Osteoblast (primary cell): ENCODE measurements around the gene MACROD2. TPM values are rescaled to one million over a fixed set of nuclear protein-coding genes. Genes with fewer than 3 reads are reported as not detected.

Source experiments
- DNase-seq: peaks from one replicate; pipeline ENCODE4 v3.0.0; 2011; ENCODE audit warnings: low spot score, mixed read lengths; ENCODE audit not compliant: insufficient read length; ENCODE audit errors: missing footprints
- H2AFZ ChIP-seq: 2 replicates; pipeline ENCODE4 v1.6.0; 2011; ENCODE audit warnings: mild to moderate bottlenecking, low read length
- H3K27ac ChIP-seq: 2 replicates; pipeline ENCODE4 v1.5.1; 2011; ENCODE audit warnings: mild to moderate bottlenecking, low read depth, low read length, moderate library complexity
- H3K27me3 ChIP-seq: 2 replicates; pipeline ENCODE4 v1.6.0; 2012; ENCODE audit warnings: mild to moderate bottlenecking, control low read depth, inconsistent platforms, low read length, moderate library complexity; ENCODE audit not compliant: insufficient read depth
- H3K36me3 ChIP-seq: 2 replicates; pipeline ENCODE4 v1.5.1; 2011; ENCODE audit warnings: mild to moderate bottlenecking, low read length, control low read depth, moderate library complexity; ENCODE audit not compliant: insufficient read depth
- H3K4me1 ChIP-seq: 2 replicates; pipeline ENCODE4 v1.5.1; 2011; ENCODE audit warnings: mild to moderate bottlenecking, low read length, control low read depth, moderate library complexity; ENCODE audit not compliant: insufficient read depth
- H3K4me2 ChIP-seq: 2 replicates; pipeline ENCODE4 v1.6.0; 2011; ENCODE audit warnings: mild to moderate bottlenecking, low read length; ENCODE audit not compliant: insufficient read depth
- H3K4me3 ChIP-seq: fragments of 200-600 bp; sonication (generic); 3 replicates; pipeline ENCODE4 v1.5.1; 2012; ENCODE audit warnings: mild to moderate bottlenecking, low read length, inconsistent platforms; ENCODE audit not compliant: insufficient read depth
- H3K79me2 ChIP-seq: 2 replicates; pipeline ENCODE4 v1.6.0; 2012; ENCODE audit warnings: mild to moderate bottlenecking, low read length, control low read depth, inconsistent platforms; ENCODE audit not compliant: insufficient read depth
- H3K9me3 ChIP-seq: 2 replicates; pipeline ENCODE4 v1.5.1; 2011; ENCODE audit warnings: low read depth, low read length, control low read depth
- H4K20me1 ChIP-seq: 2 replicates; pipeline ENCODE4 v1.6.0; 2012; ENCODE audit warnings: mild to moderate bottlenecking, low read length, control low read depth; ENCODE audit not compliant: insufficient read depth
- total RNA-seq: library from RNA; depleted of rRNA; stranded (reverse); fragments of >200 nt; gene quantifications from 2 replicates; pipeline ENCODE4 v1.2.3, GENCODE V29; 2012
- TF ChIP-seq, protein P1 (sequence below): IDR thresholded peaks from 2 replicates; pipeline ENCODE4 v1.5.1; 2011; ENCODE audit warnings: mild to moderate bottlenecking, low read depth, low read length, moderate library complexity; ENCODE audit errors: extremely low read depth

MACROD2 gene
- total RNA-seq, 1 donor, result 4.0 TPM

- Histone ChIP-seq H3K36me3 (no peaks in the 10 kb centered on the region), H3K79me2 (no peaks in the 10 kb centered on the region), H3K9me3 (no peaks in the 10 kb centered on the region), H3K4me1 (no peaks in the 10 kb centered on the region), H3K27me3 (no peaks in the 10 kb centered on the region), H2AFZ (no peak overlapping the region), H4K20me1 (no peaks in the 10 kb centered on the region), H3K4me2 (no peak overlapping the region), H3K27ac (no peak overlapping the region), H3K4me3 (no peak overlapping the region)
- DNase-seq, result no peak
- TF ChIP-seq, protein P1, sequence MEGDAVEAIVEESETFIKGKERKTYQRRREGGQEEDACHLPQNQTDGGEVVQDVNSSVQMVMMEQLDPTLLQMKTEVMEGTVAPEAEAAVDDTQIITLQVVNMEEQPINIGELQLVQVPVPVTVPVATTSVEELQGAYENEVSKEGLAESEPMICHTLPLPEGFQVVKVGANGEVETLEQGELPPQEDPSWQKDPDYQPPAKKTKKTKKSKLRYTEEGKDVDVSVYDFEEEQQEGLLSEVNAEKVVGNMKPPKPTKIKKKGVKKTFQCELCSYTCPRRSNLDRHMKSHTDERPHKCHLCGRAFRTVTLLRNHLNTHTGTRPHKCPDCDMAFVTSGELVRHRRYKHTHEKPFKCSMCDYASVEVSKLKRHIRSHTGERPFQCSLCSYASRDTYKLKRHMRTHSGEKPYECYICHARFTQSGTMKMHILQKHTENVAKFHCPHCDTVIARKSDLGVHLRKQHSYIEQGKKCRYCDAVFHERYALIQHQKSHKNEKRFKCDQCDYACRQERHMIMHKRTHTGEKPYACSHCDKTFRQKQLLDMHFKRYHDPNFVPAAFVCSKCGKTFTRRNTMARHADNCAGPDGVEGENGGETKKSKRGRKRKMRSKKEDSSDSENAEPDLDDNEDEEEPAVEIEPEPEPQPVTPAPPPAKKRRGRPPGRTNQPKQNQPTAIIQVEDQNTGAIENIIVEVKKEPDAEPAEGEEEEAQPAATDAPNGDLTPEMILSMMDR, result no peak
These were observed 1051.7 kb downstream of the MACROD2 start for GRCh38 chr20:15047042-15047441.

DNA sequence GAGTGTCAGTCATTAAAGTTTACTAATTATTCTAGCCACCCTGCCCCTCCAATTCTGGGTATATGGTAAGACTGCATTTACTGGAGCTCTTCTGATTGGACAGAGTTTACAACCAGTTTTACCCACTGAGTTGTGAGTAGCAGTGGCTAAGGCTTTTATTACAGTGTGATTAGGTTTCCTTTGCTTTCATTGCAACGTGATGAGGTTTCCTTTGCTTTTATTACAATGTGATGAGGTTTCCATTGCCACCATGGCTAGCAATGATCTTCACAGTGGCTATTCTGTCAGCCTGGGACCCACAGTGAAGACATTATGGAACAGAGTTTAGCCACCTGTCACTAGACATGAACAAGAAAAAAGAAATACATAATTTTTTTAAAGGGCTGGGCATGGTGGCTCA is 1052.3 kb downstream of the MACROD2 start:
- no peaks in the 10 kb centered on the region for H3K36me3 ChIP-seq
- no peak overlapping the region for H3K4me2 ChIP-seq
- no peaks in the 10 kb centered on the region for H3K4me1 ChIP-seq
- DNase-seq, result no peak
- no peak overlapping the region for H3K4me3 ChIP-seq
- no peaks in the 10 kb centered on the region for H4K20me1 ChIP-seq
- H3K27ac ChIP-seq, result no peak overlapping the region
- no peaks in the 10 kb centered on the region for H3K79me2 ChIP-seq
- H3K9me3 ChIP-seq, result no peaks in the 10 kb centered on the region
- H3K27me3 ChIP-seq, result no peaks in the 10 kb centered on the region
- H2AFZ ChIP-seq, result no peak overlapping the region
- TF ChIP-seq, protein P1, result no peak

DNA sequence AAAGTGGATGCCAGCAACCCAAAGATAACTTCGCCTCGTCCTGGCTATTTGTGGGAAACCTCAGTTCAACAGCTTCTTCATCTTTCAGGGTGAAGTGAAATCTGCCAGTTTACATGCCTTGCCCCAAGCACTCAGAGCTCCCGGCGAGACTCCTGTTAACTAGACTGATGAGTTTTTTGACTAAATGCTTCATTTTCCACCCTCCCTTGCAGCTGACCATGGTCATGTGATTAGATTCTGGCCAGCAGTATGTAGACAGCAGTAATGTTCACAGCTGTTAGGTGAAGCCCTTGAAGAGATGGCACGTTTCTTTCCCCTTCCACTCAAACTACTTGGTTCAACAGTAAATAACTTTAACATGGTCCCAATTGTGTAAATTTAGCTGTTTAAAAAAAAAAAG is 1060.9 kb downstream of the MACROD2 start:
- TF ChIP-seq, protein P1, result no peak
- H2AFZ ChIP-seq, result no peak overlapping the region
- no peak overlapping the region for H3K4me2 ChIP-seq
- H3K4me1 ChIP-seq, result no peaks in the 10 kb centered on the region
- no peaks in the 10 kb centered on the region for H3K79me2 ChIP-seq
- DNase-seq, result no peak
- no peaks in the 10 kb centered on the region for H3K36me3 ChIP-seq
- no peaks in the 10 kb centered on the region for H3K27me3 ChIP-seq
- no peaks in the 10 kb centered on the region for H4K20me1 ChIP-seq
- no peak overlapping the region for H3K27ac ChIP-seq
- H3K4me3 ChIP-seq, result no peak overlapping the region
- no peaks in the 10 kb centered on the region for H3K9me3 ChIP-seq

- no peak for DNase-seq
- Histone ChIP-seq H3K4me3 (no peak overlapping the region), H3K27me3 (no peaks in the 10 kb centered on the region), H3K4me1 (no peaks in the 10 kb centered on the region), H3K9me3 (no peaks in the 10 kb centered on the region), H3K36me3 (no peaks in the 10 kb centered on the region), H3K79me2 (no peaks in the 10 kb centered on the region), H4K20me1 (no peaks in the 10 kb centered on the region), H2AFZ (no peak overlapping the region), H3K4me2 (no peak overlapping the region), H3K27ac (no peak overlapping the region)
- TF ChIP-seq, protein P1, result no peak
These were observed 1063.5 kb downstream of the MACROD2 start for GRCh38 chr20:15058841-15059240.
